Stimulated activated naive B cell treated with anti-CD40 and anti-IgM and Interleukin-4, amounts not matched to agents 10 μg/mL and 1 μg/mL and 100 μg/mL, for 72 hours (primary cell): ENCODE measurements around the gene IQCK.
"Not testable (repeated sequence)": the region's sequence is repeated elsewhere in the genome, so short reads cannot be mapped to it uniquely, and the experiment has no call there.

Source experiments
- ATAC-seq, 2 donors: fragments of 150-1000 bp; cut with Tn5 transposase; replicated peaks; 2 replicates each; pipeline ENCODE4 v1.10.0; 2021; ENCODE audit warnings: moderate library complexity in 1 of 2
- DNase-seq: peaks from one replicate; pipeline ENCODE4 v3.0.0; 2021
- H3K27ac Mint-ChIP-seq: one replicate; pipeline ENCODE4 v1.8.0; 2022; ENCODE audit warnings: mild to moderate bottlenecking, mixed read lengths
- H3K27me3 Mint-ChIP-seq, 2 donors: one replicate each; pipeline ENCODE4 v1.8.0; 2022; ENCODE audit warnings: mixed read lengths in 2 of 2
- H3K36me3 Mint-ChIP-seq, 2 donors: one replicate each; pipeline ENCODE4 v1.8.0; 2022; ENCODE audit warnings: mixed read lengths in 2 of 2, mild to moderate bottlenecking in 1 of 2
- H3K4me1 Mint-ChIP-seq, 2 donors: one replicate each; pipeline ENCODE4 v1.8.0; 2022; ENCODE audit warnings: mixed read lengths in 2 of 2, mild to moderate bottlenecking in 1 of 2
- H3K4me3 Mint-ChIP-seq, 2 donors: one replicate each; pipeline ENCODE4 v1.8.0; 2022; ENCODE audit warnings: mild to moderate bottlenecking in 2 of 2, mixed read lengths in 2 of 2, moderate library complexity in 1 of 2
- H3K9me3 Mint-ChIP-seq, 2 donors: one replicate each; pipeline ENCODE4 v1.8.0; 2022; ENCODE audit warnings: mixed read lengths in 2 of 2, mild to moderate bottlenecking in 1 of 2

Gene IQCK

GRCh38 chr16:19771040-19771439 is 53.0 kb downstream of the IQCK start:
- Mint-ChIP-seq H3K27me3 (no peaks in the 10 kb centered on the region), H3K9me3 (peaks cover 8 to 11% of the 10 kb centered on the region in 2 donors)
- no peak for ATAC-seq

GRCh38 chr16:19771796-19772195 is 53.7 kb downstream of the IQCK start:
- Mint-ChIP-seq H3K4me1 (peaks cover 0 to 1% of the 10 kb centered on the region in 2 donors), H3K36me3 (peaks cover 6 to 12% of the 10 kb centered on the region in 2 donors), H3K4me3 (no peak overlapping the region), H3K27me3 (no peaks in the 10 kb centered on the region), H3K27ac (no peak overlapping the region), H3K9me3 (peaks cover 8 to 11% of the 10 kb centered on the region in 2 donors)
- no peak for DNase-seq
- ATAC-seq, result no peak

More at GRCh38 chr16:19771040-19771439, 53.0 kb downstream of the IQCK start:
- no peak for DNase-seq
- H3K36me3 Mint-ChIP-seq, result peaks cover 6 to 12% of the 10 kb centered on the region in 2 donors
- no peak overlapping the region for H3K4me3 Mint-ChIP-seq
- no peak overlapping the region for H3K27ac Mint-ChIP-seq
- no peaks in the 10 kb centered on the region for H3K4me1 Mint-ChIP-seq

- no peak for ATAC-seq
- peaks cover 8% of the 10 kb centered on the region in 2 donors for H3K9me3 Mint-ChIP-seq
- no peaks in the 10 kb centered on the region for H3K27me3 Mint-ChIP-seq
- no peak for DNase-seq
- peaks cover 4 to 11% of the 10 kb centered on the region in 2 donors for H3K4me1 Mint-ChIP-seq
- H3K27ac Mint-ChIP-seq, result no peak overlapping the region
- peaks cover 4 to 8% of the 10 kb centered on the region in 2 donors for H3K36me3 Mint-ChIP-seq
- H3K4me3 Mint-ChIP-seq, result no peak overlapping the region
Observed at GRCh38 chr16:19774024-19774423, 56.0 kb downstream of the IQCK start.

GRCh38 chr16:19776147-19776546 is 58.1 kb downstream of the IQCK start:
- no peak overlapping the region for H3K4me3 Mint-ChIP-seq
- H3K27me3 Mint-ChIP-seq, result no peaks in the 10 kb centered on the region
- H3K9me3 Mint-ChIP-seq, result no peaks in the 10 kb centered on the region
- peak in 1 of 2 donors; percentile 50 for ATAC-seq
- no peak overlapping the region for H3K27ac Mint-ChIP-seq
- peaks cover 0 to 3% of the 10 kb centered on the region in 2 donors for H3K36me3 Mint-ChIP-seq
- peaks cover 4 to 11% of the 10 kb centered on the region in 2 donors for H3K4me1 Mint-ChIP-seq
- no peak for DNase-seq

GRCh38 chr16:19776565-19776964 is 58.5 kb downstream of the IQCK start:
- H3K36me3 Mint-ChIP-seq, result peaks cover 0 to 3% of the 10 kb centered on the region in 2 donors
- peaks cover 4 to 11% of the 10 kb centered on the region in 2 donors for H3K4me1 Mint-ChIP-seq
- DNase-seq (no peak), ATAC-seq (no peak)
- no peak overlapping the region for H3K27ac Mint-ChIP-seq
- no peaks in the 10 kb centered on the region for H3K27me3 Mint-ChIP-seq
- no peak overlapping the region for H3K4me3 Mint-ChIP-seq
- H3K9me3 Mint-ChIP-seq, result no peaks in the 10 kb centered on the region

GRCh38 chr16:19780321-19780720 is 62.2 kb downstream of the IQCK start:
- Mint-ChIP-seq H3K4me1 (peaks cover 4 to 11% of the 10 kb centered on the region in 2 donors), H3K27ac (no peak overlapping the region), H3K36me3 (no peaks in the 10 kb centered on the region), H3K4me3 (no peak overlapping the region), H3K9me3 (no peaks in the 10 kb centered on the region), H3K27me3 (no peaks in the 10 kb centered on the region)
- no peak for ATAC-seq
- DNase-seq, result no peak

- DNase-seq (no peak), ATAC-seq (no peak)
- H3K27me3 Mint-ChIP-seq, result peaks cover 0 to 4% of the 10 kb centered on the region in 2 donors
- H3K9me3 Mint-ChIP-seq, result no peaks in the 10 kb centered on the region
- H3K36me3 Mint-ChIP-seq, result no peaks in the 10 kb centered on the region
- no peak overlapping the region for H3K4me3 Mint-ChIP-seq
- no peak overlapping the region for H3K27ac Mint-ChIP-seq
- peaks cover 4 to 11% of the 10 kb centered on the region in 2 donors for H3K4me1 Mint-ChIP-seq
Observed at GRCh38 chr16:19781226-19781625, 63.2 kb downstream of the IQCK start.

- H3K9me3 Mint-ChIP-seq, result no peaks in the 10 kb centered on the region
- H3K27me3 Mint-ChIP-seq, result peaks cover 0 to 4% of the 10 kb centered on the region in 2 donors
- H3K36me3 Mint-ChIP-seq, result no peaks in the 10 kb centered on the region
- no peak overlapping the region for H3K27ac Mint-ChIP-seq
- no peak overlapping the region for H3K4me3 Mint-ChIP-seq
- no peak for ATAC-seq
- no peaks in the 10 kb centered on the region for H3K4me1 Mint-ChIP-seq
- no peak for DNase-seq
Observed at GRCh38 chr16:19783363-19784182, 65.5 kb downstream of the IQCK start.

GRCh38 chr16:19784183-19784736 is 66.2 kb downstream of the IQCK start:
- ATAC-seq (no peak), DNase-seq (no peak)
- H3K4me3 Mint-ChIP-seq, result no peak overlapping the region
- no peak overlapping the region for H3K27ac Mint-ChIP-seq
- no peaks in the 10 kb centered on the region for H3K4me1 Mint-ChIP-seq
- H3K9me3 Mint-ChIP-seq, result no peaks in the 10 kb centered on the region
- H3K27me3 Mint-ChIP-seq, result peaks cover 0 to 4% of the 10 kb centered on the region in 2 donors
- no peaks in the 10 kb centered on the region for H3K36me3 Mint-ChIP-seq

GRCh38 chr16:19785081-19785480 is 67.0 kb downstream of the IQCK start:
- peaks cover 0 to 4% of the 10 kb centered on the region in 2 donors for H3K27me3 Mint-ChIP-seq
- no peak for ATAC-seq
- no peak overlapping the region for H3K27ac Mint-ChIP-seq
- no peaks in the 10 kb centered on the region for H3K4me1 Mint-ChIP-seq
- H3K36me3 Mint-ChIP-seq, result no peaks in the 10 kb centered on the region
- H3K9me3 Mint-ChIP-seq, result no peaks in the 10 kb centered on the region
- no peak overlapping the region for H3K4me3 Mint-ChIP-seq
- DNase-seq, result no peak

- DNase-seq, result no peak
- no peak overlapping the region for H3K27ac Mint-ChIP-seq
- H3K27me3 Mint-ChIP-seq, result peaks cover 0 to 4% of the 10 kb centered on the region in 2 donors
Observed at GRCh38 chr16:19785512-19786130, 67.5 kb downstream of the IQCK start.

GRCh38 chr16:19801369-19801768 is 83.3 kb downstream of the IQCK start:
- not testable (repeated sequence) for H3K4me1 Mint-ChIP-seq

More at GRCh38 chr16:19785512-19786130, 67.5 kb downstream of the IQCK start:
- Mint-ChIP-seq H3K36me3 (no peaks in the 10 kb centered on the region), H3K9me3 (no peaks in the 10 kb centered on the region), H3K4me3 (no peak overlapping the region), H3K4me1 (no peaks in the 10 kb centered on the region)
- ATAC-seq, result no peak

GRCh38 chr16:19801824-19802223 is 83.8 kb downstream of the IQCK start:
- not testable (repeated sequence) for H3K4me1 Mint-ChIP-seq, H3K36me3 Mint-ChIP-seq, ATAC-seq, DNase-seq, H3K27ac Mint-ChIP-seq, H3K27me3 Mint-ChIP-seq, H3K4me3 Mint-ChIP-seq
- H3K9me3 Mint-ChIP-seq, result peaks cover 6 to 13% of the 10 kb centered on the region in 2 donors

More at GRCh38 chr16:19801369-19801768, 83.3 kb downstream of the IQCK start:
- not testable (repeated sequence) for H3K36me3 Mint-ChIP-seq, ATAC-seq, DNase-seq, H3K4me3 Mint-ChIP-seq, H3K27ac Mint-ChIP-seq, H3K27me3 Mint-ChIP-seq
- peaks cover 6 to 13% of the 10 kb centered on the region in 2 donors for H3K9me3 Mint-ChIP-seq

GRCh38 chr16:19802612-19803011 is 84.5 kb downstream of the IQCK start:
- H3K27me3 Mint-ChIP-seq, result no peaks in the 10 kb centered on the region
- ATAC-seq (no peak), DNase-seq (no peak)
- H3K27ac Mint-ChIP-seq, result no peak overlapping the region
- H3K4me1 Mint-ChIP-seq, result peaks cover 4 to 7% of the 10 kb centered on the region in 2 donors
- peaks cover 6 to 13% of the 10 kb centered on the region in 2 donors for H3K9me3 Mint-ChIP-seq
- H3K4me3 Mint-ChIP-seq, result no peak overlapping the region
- peaks cover 2 to 8% of the 10 kb centered on the region in 2 donors for H3K36me3 Mint-ChIP-seq
